Neural cell (in vitro differentiated cells): ENCODE measurements around the gene NAT9.

Experiments
- EP300 ChIP-seq: fragments of 450-650 bp; conservative IDR thresholded peaks from 2 replicates; pipeline ENCODE4 v1.6.1; 2014; ENCODE audit warnings: antibody characterized with exemption, mild to moderate bottlenecking, moderate library complexity; ENCODE audit not compliant: poor library complexity, severe bottlenecking
- EZH2 ChIP-seq: fragments of 200-600, 300-800 bp; shearing (Covaris generic), sonication (generic); IDR thresholded peaks from 2 replicates; pipeline ENCODE4 v1.6.1; 2014; ENCODE audit warnings: antibody characterized with exemption, low read length, borderline replicate concordance, mild to moderate bottlenecking; ENCODE audit not compliant: insufficient read depth, poor library complexity, severe bottlenecking
- MXI1 ChIP-seq: fragments of 450-650 bp; conservative IDR thresholded peaks from 2 replicates; pipeline ENCODE4 v1.6.1; 2014; ENCODE audit warnings: antibody characterized with exemption, mild to moderate bottlenecking; ENCODE audit not compliant: poor library complexity, severe bottlenecking
- POLR2AphosphoS5 ChIP-seq: IDR thresholded peaks from 2 replicates; pipeline ENCODE4 v1.6.1; 2012
- RAD21 ChIP-seq: fragments of 450-650 bp; conservative IDR thresholded peaks from 2 replicates; pipeline ENCODE4 v1.6.1; 2014; ENCODE audit warnings: antibody characterized with exemption, mild to moderate bottlenecking, moderate library complexity
- SMC3 ChIP-seq: fragments of 450-650 bp; conservative IDR thresholded peaks from 2 replicates; pipeline ENCODE4 v1.6.1; 2014; ENCODE audit warnings: antibody characterized with exemption, mild to moderate bottlenecking, moderate library complexity; ENCODE audit not compliant: poor library complexity
- TAF1 ChIP-seq: IDR thresholded peaks from 2 replicates; pipeline ENCODE4 v1.6.1; 2012; ENCODE audit warnings: low read depth
- TF ChIP-seq, protein P1 (sequence below): fragments of 450-650 bp; IDR thresholded peaks from 2 replicates; pipeline ENCODE4 v1.5.1; 2014; ENCODE audit warnings: antibody characterized with exemption, mild to moderate bottlenecking, moderate library complexity; ENCODE audit not compliant: poor library complexity, severe bottlenecking
- TF ChIP-seq, protein P2 (sequence below): IDR thresholded peaks from 2 replicates; pipeline ENCODE4 v1.6.1; 2012; ENCODE audit warnings: borderline replicate concordance

DNA sequence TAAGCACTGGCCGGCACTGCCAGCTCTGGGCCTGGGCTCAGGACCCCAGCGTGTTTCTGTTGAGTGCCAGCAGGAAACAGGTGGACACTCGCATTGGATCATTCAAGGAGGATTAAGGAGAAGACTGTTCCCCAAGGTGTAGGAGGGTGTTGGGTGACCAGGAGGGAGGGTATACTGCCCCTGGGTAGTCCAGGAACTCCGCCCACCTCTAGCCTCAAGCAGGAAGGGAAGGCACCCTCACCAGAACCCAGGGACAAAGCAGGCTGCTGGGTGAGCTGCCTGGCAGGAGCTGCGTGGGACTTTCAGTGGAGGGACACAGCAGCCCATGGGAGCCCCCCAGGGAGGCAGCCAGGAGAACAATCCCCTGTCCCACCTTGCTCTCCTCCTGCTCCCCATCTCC is 46.8 kb downstream of the NAT9 start:
- TF ChIP-seq, protein P1, sequence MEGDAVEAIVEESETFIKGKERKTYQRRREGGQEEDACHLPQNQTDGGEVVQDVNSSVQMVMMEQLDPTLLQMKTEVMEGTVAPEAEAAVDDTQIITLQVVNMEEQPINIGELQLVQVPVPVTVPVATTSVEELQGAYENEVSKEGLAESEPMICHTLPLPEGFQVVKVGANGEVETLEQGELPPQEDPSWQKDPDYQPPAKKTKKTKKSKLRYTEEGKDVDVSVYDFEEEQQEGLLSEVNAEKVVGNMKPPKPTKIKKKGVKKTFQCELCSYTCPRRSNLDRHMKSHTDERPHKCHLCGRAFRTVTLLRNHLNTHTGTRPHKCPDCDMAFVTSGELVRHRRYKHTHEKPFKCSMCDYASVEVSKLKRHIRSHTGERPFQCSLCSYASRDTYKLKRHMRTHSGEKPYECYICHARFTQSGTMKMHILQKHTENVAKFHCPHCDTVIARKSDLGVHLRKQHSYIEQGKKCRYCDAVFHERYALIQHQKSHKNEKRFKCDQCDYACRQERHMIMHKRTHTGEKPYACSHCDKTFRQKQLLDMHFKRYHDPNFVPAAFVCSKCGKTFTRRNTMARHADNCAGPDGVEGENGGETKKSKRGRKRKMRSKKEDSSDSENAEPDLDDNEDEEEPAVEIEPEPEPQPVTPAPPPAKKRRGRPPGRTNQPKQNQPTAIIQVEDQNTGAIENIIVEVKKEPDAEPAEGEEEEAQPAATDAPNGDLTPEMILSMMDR, result no peak
- TF ChIP-seq, protein P2, sequence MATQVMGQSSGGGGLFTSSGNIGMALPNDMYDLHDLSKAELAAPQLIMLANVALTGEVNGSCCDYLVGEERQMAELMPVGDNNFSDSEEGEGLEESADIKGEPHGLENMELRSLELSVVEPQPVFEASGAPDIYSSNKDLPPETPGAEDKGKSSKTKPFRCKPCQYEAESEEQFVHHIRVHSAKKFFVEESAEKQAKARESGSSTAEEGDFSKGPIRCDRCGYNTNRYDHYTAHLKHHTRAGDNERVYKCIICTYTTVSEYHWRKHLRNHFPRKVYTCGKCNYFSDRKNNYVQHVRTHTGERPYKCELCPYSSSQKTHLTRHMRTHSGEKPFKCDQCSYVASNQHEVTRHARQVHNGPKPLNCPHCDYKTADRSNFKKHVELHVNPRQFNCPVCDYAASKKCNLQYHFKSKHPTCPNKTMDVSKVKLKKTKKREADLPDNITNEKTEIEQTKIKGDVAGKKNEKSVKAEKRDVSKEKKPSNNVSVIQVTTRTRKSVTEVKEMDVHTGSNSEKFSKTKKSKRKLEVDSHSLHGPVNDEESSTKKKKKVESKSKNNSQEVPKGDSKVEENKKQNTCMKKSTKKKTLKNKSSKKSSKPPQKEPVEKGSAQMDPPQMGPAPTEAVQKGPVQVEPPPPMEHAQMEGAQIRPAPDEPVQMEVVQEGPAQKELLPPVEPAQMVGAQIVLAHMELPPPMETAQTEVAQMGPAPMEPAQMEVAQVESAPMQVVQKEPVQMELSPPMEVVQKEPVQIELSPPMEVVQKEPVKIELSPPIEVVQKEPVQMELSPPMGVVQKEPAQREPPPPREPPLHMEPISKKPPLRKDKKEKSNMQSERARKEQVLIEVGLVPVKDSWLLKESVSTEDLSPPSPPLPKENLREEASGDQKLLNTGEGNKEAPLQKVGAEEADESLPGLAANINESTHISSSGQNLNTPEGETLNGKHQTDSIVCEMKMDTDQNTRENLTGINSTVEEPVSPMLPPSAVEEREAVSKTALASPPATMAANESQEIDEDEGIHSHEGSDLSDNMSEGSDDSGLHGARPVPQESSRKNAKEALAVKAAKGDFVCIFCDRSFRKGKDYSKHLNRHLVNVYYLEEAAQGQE, result no peak
- TF ChIP-seq EP300 (no peak), SMC3 (no peak), EZH2 (no peak), RAD21 (no peak), POLR2AphosphoS5 (no peak), TAF1 (no peak), MXI1 (no peak)
